GM12878 (cell line): ENCODE measurements around the gene MROH9. TPM values are rescaled to one million over a fixed set of nuclear protein-coding genes. Genes with fewer than 3 reads are reported as not detected.

ENCODE experiments used
- ATAC-seq: fragments of 200-7000 bp; cut with Tn5 transposase; 3 replicates; pipeline ENCODE4 v1.9.1; 2020; ENCODE audit warnings: mild to moderate bottlenecking, moderate library complexity
- BruUV-seq: library from RNA; stranded (reverse); fragments of 400-500 nt; replicated peaks from 2 replicates; lab custom pipeline; 2021; lab: Mats Ljungman, UMichigan
- CTCF ChIA-PET: fragments of 300-600 bp; sonication (Branson Sonifier 250); formaldehyde crosslinking; extraction: SDS; loops from one replicate; lab custom pipeline; 2021; ENCODE audit warnings: inconsistent platforms; lab: Yijun Ruan, JAX
- POLR2A ChIA-PET: fragments of 350-600 bp; formaldehyde crosslinking; extraction: SDS; loops from one replicate; lab custom pipeline; 2021; ENCODE audit warnings: inconsistent platforms; lab: Charles Lee
- RAD21 ChIA-PET: fragments of 300-600 bp; sonication (Branson Sonifier 250); formaldehyde crosslinking; loops from one replicate; lab custom pipeline; 2023; ENCODE audit warnings: antibody characterized with exemption; ENCODE audit not compliant: unreplicated experiment; lab: Charles Lee
- SMC1A ChIA-PET: fragments of 300-600 bp; sonication (Branson Sonifier 250); formaldehyde crosslinking; loops from one replicate; lab custom pipeline; 2023; ENCODE audit not compliant: unreplicated experiment, uncharacterized antibody; lab: Charles Lee
- DNase-seq: peaks from one replicate; pipeline ENCODE4 v3.0.0-alpha.2; 2011; ENCODE audit warnings: low read depth, low spot score
- FAIRE-seq: peaks from 3 replicates; lab custom pipeline; 2011; peaks lifted over from hg19 to GRCh38; lab: Jason Lieb, UNC
- H2AFZ ChIP-seq: 2 replicates; pipeline ENCODE4 v1.6.0; 2011; ENCODE audit warnings: low read depth, low read length, control low read depth; ENCODE audit not compliant: control insufficient read depth
- H3K27ac ChIP-seq: 2 replicates; pipeline ENCODE4 v1.5.1; 2011; ENCODE audit warnings: control low read depth; ENCODE audit not compliant: control insufficient read depth, insufficient read depth
- H3K27me3 ChIP-seq, 2 experiments: replicated peaks in 1 of 2; 2 replicates each; pipeline versions ENCODE4 v1.6.0 to v1.6.1; 2011; ENCODE audit warnings: low read length in 1 of 2; ENCODE audit not compliant: control insufficient read depth in 2 of 2, insufficient read depth in 2 of 2
- H3K36me3 ChIP-seq, 2 experiments: 2 replicates each; pipeline ENCODE4 v1.5.1; 2011; ENCODE audit warnings: low read length in 1 of 2; ENCODE audit not compliant: control insufficient read depth in 2 of 2, insufficient read depth in 2 of 2
- H3K4me1 ChIP-seq: 2 replicates; pipeline ENCODE4 v1.6.1; 2011; ENCODE audit warnings: mild to moderate bottlenecking, low read length, moderate library complexity, mixed read lengths; ENCODE audit not compliant: control insufficient read depth, insufficient read depth
- H3K4me2 ChIP-seq: 2 replicates; pipeline ENCODE4 v1.6.0; 2011; ENCODE audit warnings: control low read depth; ENCODE audit not compliant: control insufficient read depth, insufficient read depth
- H3K4me3 ChIP-seq: fragments of 200-600 bp; sonication (generic); 2 replicates; pipeline ENCODE4 v1.5.1; 2016
- H3K79me2 ChIP-seq: 2 replicates; pipeline ENCODE4 v1.6.0; 2011; ENCODE audit warnings: low read length; ENCODE audit not compliant: control insufficient read depth, insufficient read depth
- H3K9ac ChIP-seq: 2 replicates; pipeline ENCODE4 v1.8.0; 2011; ENCODE audit warnings: low read length, control low read depth, mixed read lengths; ENCODE audit not compliant: control insufficient read depth, insufficient read depth
- H3K9me3 ChIP-seq: replicated peaks from 3 replicates; pipeline ENCODE4 v1.5.1; 2011; ENCODE audit warnings: mild to moderate bottlenecking, low read length; ENCODE audit not compliant: control insufficient read depth, insufficient read depth
- H4K20me1 ChIP-seq: 2 replicates; pipeline ENCODE4 v1.6.0; 2011; ENCODE audit not compliant: control insufficient read depth, insufficient read depth
- CBFB ChIP-seq: IDR thresholded peaks from 2 replicates; pipeline ENCODE4 v1.6.1; 2016; ENCODE audit warnings: antibody characterized with exemption, low read depth
- CREM ChIP-seq: IDR thresholded peaks from 2 replicates; pipeline ENCODE4 v1.6.1; 2014; ENCODE audit warnings: antibody characterized with exemption, low read depth
- EED ChIP-seq: sonication (generic); IDR thresholded peaks from 2 replicates; pipeline ENCODE4 v1.6.1; 2016; ENCODE audit warnings: antibody characterized with exemption, low read depth
- IRF4 ChIP-seq: IDR thresholded peaks from 2 replicates; pipeline ENCODE4 v1.6.1; 2011; ENCODE audit warnings: low read depth, low read length
- NFYB ChIP-seq: IDR thresholded peaks from 2 replicates; pipeline ENCODE4 v1.6.1; 2011; ENCODE audit warnings: low read depth, mild to moderate bottlenecking, low read length, improper control_type of control experiment, moderate library complexity; ENCODE audit not compliant: insufficient read depth
- PML ChIP-seq: IDR thresholded peaks from 2 replicates; pipeline ENCODE4 v1.6.1; 2012; ENCODE audit warnings: low read length, inconsistent platforms
- RUNX3 ChIP-seq: IDR thresholded peaks from 2 replicates; pipeline ENCODE4 v1.6.1; 2012; ENCODE audit warnings: low read length, inconsistent platforms
- SMAD5 ChIP-seq: IDR thresholded peaks from 2 replicates; pipeline ENCODE4 v1.6.1; 2016; ENCODE audit warnings: antibody characterized with exemption, low read depth
- SMC3 ChIP-seq: IDR thresholded peaks from 2 replicates; pipeline ENCODE4 v1.6.1; 2011; ENCODE audit warnings: low read length, improper control_type of control experiment, borderline replicate concordance
- TCF12 ChIP-seq: IDR thresholded peaks from 2 replicates; pipeline ENCODE4 v1.6.1; 2011; ENCODE audit warnings: low read depth, mild to moderate bottlenecking, low read length
- WGBS: methylation state at CpG from one replicate; pipeline ENCODE4 v1.1.6; 2016; ENCODE audit warnings: low lambda C conversion rate; ENCODE audit not compliant: insufficient replicate concordance, insufficient coverage; ENCODE audit errors: missing lambda C conversion rate; 5-methylcytosine and 5-hydroxymethylcytosine counted together
- in situ Hi-C: fragments of 300-500 bp; cut with MboI; formaldehyde crosslinking; loops from 9 replicates; pipeline ENCODE4 v1.14.3; 2018; ENCODE audit warnings: mixed read lengths
- intact Hi-C: fragments of 100-400 bp; cut with micrococcal nuclease; formaldehyde crosslinking; loops from one replicate; pipeline ENCODE4 v1.14.2; 2022; ENCODE audit not compliant: unreplicated experiment
- polyA plus RNA-seq, 11 experiments: library from polyadenylated mRNA; depleted of rRNA in 4 of 11; unstranded in 6 of 11; stranded (reverse) in 5 of 11; fragments of >200 nt; fragmentation: Nextera tagmentation in 4 of 11; fragmentation: Illumina TruSeq in 1 of 11; extraction: Ambion mirVana in 4 of 11; extraction: Trizol in 1 of 11; gene quantifications; 1 replicate in 1 of 11; 2 replicates in 10 of 11; pipeline versions ENCODE4 v1.2.1 to v1.2.3, GENCODE V29; 2011 to 2016; ENCODE audit warnings: inconsistent platforms in 2 of 11, missing spikeins in 2 of 11, low read depth in 1 of 11
- total RNA-seq, 4 experiments: library from RNA; depleted of rRNA in 3 of 4; stranded (reverse); fragments of >200 nt in 3 of 4; fragmentation: Illumina TruSeq in 1 of 4; extraction: Trizol in 1 of 4; gene quantifications; 2 replicates each; pipeline versions ENCODE4 v1.2.1 to v1.2.3, GENCODE V29; 2013 to 2021
- TF ChIP-seq, protein P1 (sequence below): fragments of 450-650 bp; formaldehyde crosslinking; IDR thresholded peaks from 2 replicates; pipeline ENCODE4 v1.5.0; 2022; ENCODE audit warnings: mild to moderate bottlenecking, missing genetic modification characterization
- TF ChIP-seq, protein P2 (sequence below): fragments of 450-650 bp; IDR thresholded peaks from 2 replicates; pipeline ENCODE4 v1.6.1; 2016; ENCODE audit warnings: mild to moderate bottlenecking
- TF ChIP-seq, protein P3 (sequence below): IDR thresholded peaks from 2 replicates; pipeline ENCODE4 v1.6.1; 2012; ENCODE audit warnings: improper control_type of control experiment, low read depth, low read length; ENCODE audit not compliant: insufficient replicate concordance

Gene MROH9
- total and polyA plus RNA-seq, 10 of the 15 experiments (the other 5 are each of a cell fraction or from before 2014, with no cell fraction given) = not detected

DNA sequence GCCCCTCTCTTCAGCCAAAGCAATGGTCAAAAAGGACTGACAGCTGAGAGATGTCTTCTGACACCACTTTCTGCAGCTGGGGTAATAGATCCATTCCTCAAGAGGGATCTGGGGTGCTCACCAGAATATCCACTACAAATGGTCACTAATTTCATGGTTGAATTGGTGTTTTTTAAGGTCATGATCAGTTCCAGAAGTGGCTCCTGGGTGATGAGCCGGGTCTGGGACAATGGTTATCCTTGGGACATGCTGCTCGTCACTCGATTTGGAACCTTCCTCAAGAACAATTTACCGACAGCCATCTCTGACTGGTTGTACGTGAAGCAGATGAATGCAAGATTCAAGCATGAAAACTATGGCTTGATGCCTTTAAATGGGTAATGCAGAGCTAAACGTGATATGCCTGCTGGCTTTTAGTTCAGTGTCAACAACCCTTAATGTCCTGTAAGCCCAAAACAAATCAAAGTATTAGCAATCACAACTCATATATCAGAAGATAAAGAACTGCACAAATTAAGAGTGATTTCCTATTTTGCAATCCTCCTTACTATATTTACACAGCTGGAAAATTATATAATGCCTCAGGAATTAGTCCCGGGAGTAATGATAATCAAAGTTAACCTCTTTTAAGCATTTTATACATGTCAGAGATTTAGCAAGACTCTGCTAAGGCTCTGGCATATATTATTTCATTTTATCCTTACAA, 175.4 kb downstream of the MROH9 start:
- Histone ChIP-seq H3K9me3 (no peaks in the 10 kb centered on the region), H3K27ac (no peak overlapping the region), H3K27me3 (no peaks in the 10 kb centered on the region), H3K4me3 (no peak overlapping the region)
- DNase-seq = no peak
- intact Hi-C loops = no loop called here
- TF ChIP-seq RUNX3 (no peak), CBFB (no peak), EED (no peak), SMC3 (no peak), TCF12 (no peak), PML (no peak), CREM (no peak), SMAD5 (no peak), IRF4 (no peak), NFYB (no peak)
- TF ChIP-seq, protein P1, sequence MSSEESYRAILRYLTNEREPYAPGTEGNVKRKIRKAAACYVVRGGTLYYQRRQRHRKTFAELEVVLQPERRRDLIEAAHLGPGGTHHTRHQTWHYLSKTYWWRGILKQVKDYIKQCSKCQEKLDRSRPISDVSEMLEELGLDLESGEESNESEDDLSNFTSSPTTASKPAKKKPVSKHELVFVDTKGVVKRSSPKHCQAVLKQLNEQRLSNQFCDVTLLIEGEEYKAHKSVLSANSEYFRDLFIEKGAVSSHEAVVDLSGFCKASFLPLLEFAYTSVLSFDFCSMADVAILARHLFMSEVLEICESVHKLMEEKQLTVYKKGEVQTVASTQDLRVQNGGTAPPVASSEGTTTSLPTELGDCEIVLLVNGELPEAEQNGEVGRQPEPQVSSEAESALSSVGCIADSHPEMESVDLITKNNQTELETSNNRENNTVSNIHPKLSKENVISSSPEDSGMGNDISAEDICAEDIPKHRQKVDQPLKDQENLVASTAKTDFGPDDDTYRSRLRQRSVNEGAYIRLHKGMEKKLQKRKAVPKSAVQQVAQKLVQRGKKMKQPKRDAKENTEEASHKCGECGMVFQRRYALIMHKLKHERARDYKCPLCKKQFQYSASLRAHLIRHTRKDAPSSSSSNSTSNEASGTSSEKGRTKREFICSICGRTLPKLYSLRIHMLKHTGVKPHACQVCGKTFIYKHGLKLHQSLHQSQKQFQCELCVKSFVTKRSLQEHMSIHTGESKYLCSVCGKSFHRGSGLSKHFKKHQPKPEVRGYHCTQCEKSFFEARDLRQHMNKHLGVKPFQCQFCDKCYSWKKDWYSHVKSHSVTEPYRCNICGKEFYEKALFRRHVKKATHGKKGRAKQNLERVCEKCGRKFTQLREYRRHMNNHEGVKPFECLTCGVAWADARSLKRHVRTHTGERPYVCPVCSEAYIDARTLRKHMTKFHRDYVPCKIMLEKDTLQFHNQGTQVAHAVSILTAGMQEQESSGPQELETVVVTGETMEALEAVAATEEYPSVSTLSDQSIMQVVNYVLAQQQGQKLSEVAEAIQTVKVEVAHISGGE = no peak
- TF ChIP-seq, protein P2, sequence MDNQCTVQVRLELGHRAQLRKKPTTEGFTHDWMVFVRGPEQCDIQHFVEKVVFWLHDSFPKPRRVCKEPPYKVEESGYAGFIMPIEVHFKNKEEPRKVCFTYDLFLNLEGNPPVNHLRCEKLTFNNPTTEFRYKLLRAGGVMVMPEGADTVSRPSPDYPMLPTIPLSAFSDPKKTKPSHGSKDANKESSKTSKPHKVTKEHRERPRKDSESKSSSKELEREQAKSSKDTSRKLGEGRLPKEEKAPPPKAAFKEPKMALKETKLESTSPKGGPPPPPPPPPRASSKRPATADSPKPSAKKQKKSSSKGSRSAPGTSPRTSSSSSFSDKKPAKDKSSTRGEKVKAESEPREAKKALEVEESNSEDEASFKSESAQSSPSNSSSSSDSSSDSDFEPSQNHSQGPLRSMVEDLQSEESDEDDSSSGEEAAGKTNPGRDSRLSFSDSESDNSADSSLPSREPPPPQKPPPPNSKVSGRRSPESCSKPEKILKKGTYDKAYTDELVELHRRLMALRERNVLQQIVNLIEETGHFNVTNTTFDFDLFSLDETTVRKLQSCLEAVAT = no peak
- TF ChIP-seq, protein P3, sequence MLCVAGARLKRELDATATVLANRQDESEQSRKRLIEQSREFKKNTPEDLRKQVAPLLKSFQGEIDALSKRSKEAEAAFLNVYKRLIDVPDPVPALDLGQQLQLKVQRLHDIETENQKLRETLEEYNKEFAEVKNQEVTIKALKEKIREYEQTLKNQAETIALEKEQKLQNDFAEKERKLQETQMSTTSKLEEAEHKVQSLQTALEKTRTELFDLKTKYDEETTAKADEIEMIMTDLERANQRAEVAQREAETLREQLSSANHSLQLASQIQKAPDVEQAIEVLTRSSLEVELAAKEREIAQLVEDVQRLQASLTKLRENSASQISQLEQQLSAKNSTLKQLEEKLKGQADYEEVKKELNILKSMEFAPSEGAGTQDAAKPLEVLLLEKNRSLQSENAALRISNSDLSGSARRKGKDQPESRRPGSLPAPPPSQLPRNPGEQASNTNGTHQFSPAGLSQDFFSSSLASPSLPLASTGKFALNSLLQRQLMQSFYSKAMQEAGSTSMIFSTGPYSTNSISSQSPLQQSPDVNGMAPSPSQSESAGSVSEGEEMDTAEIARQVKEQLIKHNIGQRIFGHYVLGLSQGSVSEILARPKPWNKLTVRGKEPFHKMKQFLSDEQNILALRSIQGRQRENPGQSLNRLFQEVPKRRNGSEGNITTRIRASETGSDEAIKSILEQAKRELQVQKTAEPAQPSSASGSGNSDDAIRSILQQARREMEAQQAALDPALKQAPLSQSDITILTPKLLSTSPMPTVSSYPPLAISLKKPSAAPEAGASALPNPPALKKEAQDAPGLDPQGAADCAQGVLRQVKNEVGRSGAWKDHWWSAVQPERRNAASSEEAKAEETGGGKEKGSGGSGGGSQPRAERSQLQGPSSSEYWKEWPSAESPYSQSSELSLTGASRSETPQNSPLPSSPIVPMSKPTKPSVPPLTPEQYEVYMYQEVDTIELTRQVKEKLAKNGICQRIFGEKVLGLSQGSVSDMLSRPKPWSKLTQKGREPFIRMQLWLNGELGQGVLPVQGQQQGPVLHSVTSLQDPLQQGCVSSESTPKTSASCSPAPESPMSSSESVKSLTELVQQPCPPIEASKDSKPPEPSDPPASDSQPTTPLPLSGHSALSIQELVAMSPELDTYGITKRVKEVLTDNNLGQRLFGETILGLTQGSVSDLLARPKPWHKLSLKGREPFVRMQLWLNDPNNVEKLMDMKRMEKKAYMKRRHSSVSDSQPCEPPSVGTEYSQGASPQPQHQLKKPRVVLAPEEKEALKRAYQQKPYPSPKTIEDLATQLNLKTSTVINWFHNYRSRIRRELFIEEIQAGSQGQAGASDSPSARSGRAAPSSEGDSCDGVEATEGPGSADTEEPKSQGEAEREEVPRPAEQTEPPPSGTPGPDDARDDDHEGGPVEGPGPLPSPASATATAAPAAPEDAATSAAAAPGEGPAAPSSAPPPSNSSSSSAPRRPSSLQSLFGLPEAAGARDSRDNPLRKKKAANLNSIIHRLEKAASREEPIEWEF = no peak
- TF ChIP-seq, all 136 proteins: peak for 0
- Histone ChIP-seq H3K79me2 (no peaks in the 10 kb centered on the region), H3K4me2 (no peak overlapping the region), H3K4me1 (no peaks in the 10 kb centered on the region), H2AFZ (no peak overlapping the region), H3K36me3 (no peaks in the 10 kb centered on the region), H4K20me1 (no peaks in the 10 kb centered on the region), H3K9ac (no peak overlapping the region)
- FAIRE-seq (no peak), ATAC-seq (no peak)
- SMC1A ChIA-PET = no interaction called here
- WGBS = 14% methylated on average over 7 of the region's 7 CpGs
- BruUV-seq = no TSS peak
- RAD21 ChIA-PET = no interaction called here
- POLR2A ChIA-PET = no interaction called here
- CTCF ChIA-PET = no interaction called here
- in situ Hi-C loops = no loop called here
